BLaER1 treated with 17β-estradiol and CSF1 and Interleukin-3, amounts not matched to agents 10 nM and 100 nM (cell line): ENCODE results near the gene ATF6B.

Experiments
- H3K27ac ChIP-seq, 11 experiments: shearing (Covaris generic); formaldehyde crosslinking; 2 replicates each; pipeline ENCODE4 v1.8.1; 2022
- H3K27me3 ChIP-seq, 11 experiments: shearing (Covaris generic); formaldehyde crosslinking; 2 replicates each; pipeline ENCODE4 v1.8.1; 2022
- H3K36me3 ChIP-seq, 11 experiments: shearing (Covaris generic); formaldehyde crosslinking; 2 replicates each; pipeline ENCODE4 v1.8.1; 2022
- H3K4me1 ChIP-seq, 10 experiments: shearing (Covaris generic); formaldehyde crosslinking; 2 replicates each; pipeline ENCODE4 v1.8.1; 2022
- H3K4me2 ChIP-seq, 11 experiments: shearing (Covaris generic); formaldehyde crosslinking; 2 replicates each; pipeline ENCODE4 v1.8.1; 2022
- H3K4me3 ChIP-seq, 10 experiments: shearing (Covaris generic); formaldehyde crosslinking; 2 replicates each; pipeline ENCODE4 v1.8.1; 2022
- H3K9ac ChIP-seq, 11 experiments: shearing (Covaris generic); formaldehyde crosslinking; 2 replicates each; pipeline ENCODE4 v1.8.1; 2022
- H3K9me3 ChIP-seq, 11 experiments: shearing (Covaris generic); formaldehyde crosslinking; replicated peaks in 1 of 11; 2 replicates each; pipeline ENCODE4 v1.8.1; 2022
- H4K20me1 ChIP-seq, 11 experiments: shearing (Covaris generic); formaldehyde crosslinking; 2 replicates each; pipeline ENCODE4 v1.8.1; 2022
- Cebpa-rat ChIP-seq, 11 experiments: shearing (Covaris generic); IDR thresholded peaks; 2 replicates each; pipeline ENCODE4 v1.8.1; 2022

Gene ATF6B

DNA sequence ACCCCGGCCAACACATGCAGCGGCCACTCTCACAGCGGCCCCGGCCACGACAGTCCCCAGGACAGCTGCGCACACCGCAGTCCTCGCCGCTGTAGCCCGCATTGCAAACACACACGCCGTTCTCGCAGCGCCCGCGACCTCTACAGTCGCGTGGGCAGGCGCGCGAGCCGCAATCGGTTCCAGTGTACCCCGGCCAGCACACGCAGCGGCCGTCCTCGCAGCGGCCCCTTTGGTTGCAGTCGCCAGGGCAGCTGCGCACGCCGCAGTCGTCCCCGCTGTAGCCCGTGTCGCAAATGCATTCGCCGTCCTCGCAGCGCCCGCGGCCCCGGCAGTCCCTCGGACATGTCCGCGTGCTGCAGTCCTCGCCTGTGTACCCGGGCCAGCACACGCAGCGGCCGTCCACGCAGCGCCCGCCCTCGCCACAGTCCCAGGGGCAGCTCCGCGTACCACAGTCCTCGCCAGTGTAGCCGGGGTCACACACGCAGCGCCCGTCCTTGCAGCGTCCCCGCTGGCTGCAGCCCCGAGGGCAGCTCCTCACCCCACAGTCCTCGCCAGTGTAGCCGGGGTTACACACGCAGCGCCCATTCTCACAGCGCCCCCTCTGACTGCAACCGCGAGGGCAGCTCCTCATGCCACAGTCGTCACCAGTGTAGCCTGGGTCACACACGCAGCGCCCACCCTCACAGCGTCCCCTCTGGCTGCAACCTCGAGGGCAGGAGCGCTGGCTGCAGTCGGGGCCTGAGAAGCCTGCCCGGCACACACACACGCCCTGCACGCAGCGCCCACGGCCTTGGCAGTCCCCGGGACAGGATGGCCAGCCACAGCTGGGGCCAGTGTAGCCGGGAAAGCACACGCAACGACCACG, 31.4 kb downstream of the ATF6B start:
- H4K20me1 ChIP-seq = peaks cover 0 to 15% (median 0%) of the 10 kb centered on the region in 11 experiments; a peak in 3 of 22 replicates
- H3K27ac ChIP-seq = no peak overlapping the region
- no peak for TF ChIP-seq Cebpa-rat (IDR thresholded peaks at IDR 0.05)
- H3K4me1 ChIP-seq = peaks cover 0 to 6% (median 0%) of the 10 kb centered on the region in 10 experiments; a peak in 4 of 20 replicates
- peaks cover 0 to 22% (median 0%) of the 10 kb centered on the region in 11 experiments; a peak in 4 of 22 replicates for H3K27me3 ChIP-seq
- no peaks in the 10 kb centered on the region for H3K9me3 ChIP-seq
- H3K4me2 ChIP-seq = no peak overlapping the region
- no peak overlapping the region for H3K4me3 ChIP-seq
- no peak overlapping the region for H3K9ac ChIP-seq
- H3K36me3 ChIP-seq = no peaks in the 10 kb centered on the region

DNA sequence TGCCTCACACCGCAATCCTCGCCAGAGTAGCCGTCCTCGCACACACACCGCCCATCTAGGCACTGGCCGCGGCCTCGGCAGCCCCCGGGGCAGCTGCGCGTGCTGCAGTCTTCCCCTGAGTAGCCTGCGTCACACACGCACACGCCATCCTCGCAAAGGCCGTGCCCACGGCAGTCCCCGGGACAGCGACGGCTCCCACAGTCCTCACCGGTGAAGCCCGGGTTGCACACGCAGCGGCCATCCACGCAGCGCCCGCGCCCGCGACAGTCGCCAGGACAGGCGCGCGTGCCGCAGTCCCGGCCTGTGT, 32.0 kb downstream of the ATF6B start:
- H3K4me1 ChIP-seq = peaks cover 0 to 6% (median 0%) of the 10 kb centered on the region in 10 experiments; a peak in 4 of 20 replicates
- no peak overlapping the region for H3K27ac ChIP-seq
- peaks cover 0 to 22% (median 0%) of the 10 kb centered on the region in 11 experiments; a peak in 4 of 22 replicates for H3K27me3 ChIP-seq
- TF ChIP-seq Cebpa-rat (IDR thresholded peaks at IDR 0.05) = no peak
- H3K4me3 ChIP-seq = no peak overlapping the region
- H4K20me1 ChIP-seq = peaks cover 0 to 15% (median 0%) of the 10 kb centered on the region in 11 experiments; a peak in 3 of 22 replicates
- H3K36me3 ChIP-seq = no peaks in the 10 kb centered on the region
- no peak overlapping the region for H3K9ac ChIP-seq
- no peak overlapping the region for H3K4me2 ChIP-seq
- H3K9me3 ChIP-seq = no peaks in the 10 kb centered on the region

DNA sequence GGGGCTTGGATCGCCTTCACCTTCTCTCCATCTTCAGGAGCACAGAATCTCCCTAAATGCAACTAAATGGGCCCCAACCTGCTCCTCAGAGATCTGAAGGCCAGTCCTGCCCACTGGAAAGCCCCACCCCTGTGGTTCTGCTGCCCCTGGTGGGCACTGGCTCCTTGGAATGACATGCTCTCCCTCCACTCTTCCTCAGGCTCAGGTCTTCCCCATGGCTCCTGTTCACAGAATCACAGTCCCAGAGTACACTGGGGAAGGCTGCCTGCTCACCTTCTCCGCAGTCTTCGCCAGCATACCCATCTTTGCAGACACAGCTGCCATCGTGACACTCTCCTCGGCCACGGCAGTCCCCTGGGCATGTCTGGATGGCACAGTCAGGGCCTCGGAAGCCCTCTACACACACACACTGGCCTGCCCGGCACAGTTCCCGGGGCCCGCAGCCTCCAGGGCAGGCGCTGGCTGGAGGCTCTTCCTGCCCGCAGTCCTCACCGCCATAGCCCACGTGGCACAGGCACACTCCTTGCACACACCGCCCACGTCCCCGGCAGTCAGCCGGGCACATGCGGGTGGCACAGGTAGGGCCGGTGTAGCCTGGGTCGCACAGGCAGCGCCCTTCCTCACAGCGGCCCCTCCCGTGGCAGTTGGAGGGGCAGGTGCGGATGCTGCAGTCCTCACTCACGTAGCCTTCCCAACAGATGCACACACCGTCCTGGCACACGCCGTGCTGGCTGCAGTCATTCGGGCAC, 32.5 kb downstream of the ATF6B start:
- Histone ChIP-seq H3K36me3 (no peaks in the 10 kb centered on the region), H3K27ac (no peak overlapping the region), H3K9ac (no peak overlapping the region), H3K4me3 (no peak overlapping the region), H3K4me1 (peaks cover 0 to 6% (median 0%) of the 10 kb centered on the region in 10 experiments; a peak in 4 of 20 replicates), H4K20me1 (peaks cover 0 to 15% (median 0%) of the 10 kb centered on the region in 11 experiments; a peak in 3 of 22 replicates), H3K4me2 (no peak overlapping the region), H3K9me3 (no peaks in the 10 kb centered on the region), H3K27me3 (peaks cover 0 to 25% (median 0%) of the 10 kb centered on the region in 11 experiments; a peak in 4 of 22 replicates)
- TF ChIP-seq Cebpa-rat (IDR thresholded peaks at IDR 0.05) = no peak

DNA sequence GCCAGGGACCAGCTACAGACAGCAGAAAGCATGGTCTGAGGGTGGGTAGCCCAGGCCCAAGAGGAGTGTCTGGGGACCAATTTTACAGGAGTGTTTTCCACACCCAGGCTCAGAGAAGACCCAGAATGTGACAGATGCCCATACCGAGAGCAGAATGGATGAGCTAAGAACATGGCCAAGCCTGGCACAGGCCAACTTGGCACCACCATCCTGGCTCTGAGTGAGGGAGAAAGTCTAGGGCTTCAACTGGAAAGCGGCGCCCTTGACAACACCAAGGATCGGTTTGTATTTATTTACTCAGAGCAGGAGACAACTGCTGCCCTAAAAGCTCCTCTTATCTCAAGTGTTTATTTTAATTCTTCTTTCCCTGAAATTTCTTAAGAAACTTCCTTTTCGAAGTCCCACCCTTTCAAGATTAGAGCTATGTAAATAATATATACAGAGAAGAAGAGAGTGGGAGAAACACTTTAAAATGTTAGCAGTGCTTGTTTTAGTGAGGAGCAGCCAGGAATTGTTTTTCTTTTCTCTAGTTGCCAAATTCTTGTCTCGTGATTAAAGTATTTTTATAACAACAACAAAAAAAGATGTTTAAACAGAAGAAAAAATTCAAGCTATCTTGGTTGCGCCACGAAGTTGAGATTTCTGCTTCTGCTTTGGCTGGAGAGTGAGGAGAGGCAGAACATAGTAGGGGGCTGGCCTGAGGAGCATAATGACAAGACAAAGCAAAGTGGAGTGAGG, 35.1 kb downstream of the ATF6B start:
- Histone ChIP-seq H4K20me1 (peaks cover 0 to 29% (median 0%) of the 10 kb centered on the region in 11 experiments; a peak in 3 of 22 replicates), H3K27ac (no peak overlapping the region), H3K9ac (0 out of 22 replicates have a peak overlapping the region, but pooled peaks of 1 of the 11 experiments have one; percentile 25), H3K36me3 (no peaks in the 10 kb centered on the region), H3K9me3 (no peaks in the 10 kb centered on the region), H3K4me3 (no peak overlapping the region), H3K27me3 (peaks cover 0 to 51% (median 0%) of the 10 kb centered on the region in 11 experiments; a peak in 5 of 22 replicates), H3K4me1 (no peaks in the 10 kb centered on the region), H3K4me2 (no peak overlapping the region)
- no peak for TF ChIP-seq Cebpa-rat (IDR thresholded peaks at IDR 0.05)

DNA sequence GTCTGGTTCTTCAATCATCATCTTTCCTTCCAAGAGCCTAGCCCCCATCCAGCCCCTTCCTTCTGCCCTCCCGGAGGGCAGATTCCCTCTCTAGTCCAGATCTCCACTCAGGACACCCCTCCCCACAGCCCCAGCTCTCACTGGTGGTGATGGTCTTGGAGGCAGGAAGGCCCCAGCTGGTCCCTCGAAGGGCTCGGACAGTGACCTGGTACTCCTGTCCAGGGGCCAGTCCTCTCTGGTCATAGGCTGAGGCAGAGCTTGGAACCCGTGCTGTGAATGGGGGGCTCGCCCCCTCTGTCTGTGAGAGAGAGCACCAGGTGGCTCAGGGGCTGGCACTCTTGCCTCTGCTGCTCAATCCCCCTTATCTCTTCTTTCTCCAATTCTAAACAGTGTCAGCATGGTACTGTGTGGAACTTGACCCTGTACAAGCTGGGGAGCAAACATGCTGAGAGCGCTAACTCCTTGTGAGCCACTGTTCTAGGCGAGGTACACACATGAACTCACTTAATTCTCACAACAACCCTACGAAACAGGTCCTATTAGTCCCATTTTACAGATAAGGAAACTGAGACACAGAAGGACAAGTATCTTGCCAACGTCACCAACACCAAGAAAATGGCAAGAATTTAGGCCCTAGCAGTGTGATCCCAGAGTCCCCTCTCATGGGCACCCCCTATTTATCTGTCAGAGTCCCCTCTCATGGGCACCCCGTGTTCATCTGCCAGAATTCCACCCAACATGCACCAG, 38.8 kb downstream of the ATF6B start:
- TF ChIP-seq Cebpa-rat (IDR thresholded peaks at IDR 0.05) = no peak
- peaks cover 5 to 15% (median 12%) of the 10 kb centered on the region in 10 experiments; a peak in 17 of 20 replicates for H3K4me1 ChIP-seq
- no peak overlapping the region for H3K27ac ChIP-seq
- peaks cover 0 to 40% (median 0%) of the 10 kb centered on the region in 11 experiments; a peak in 4 of 22 replicates for H4K20me1 ChIP-seq
- no peaks in the 10 kb centered on the region for H3K9me3 ChIP-seq
- no peaks in the 10 kb centered on the region for H3K36me3 ChIP-seq
- peaks cover 0 to 59% (median 0%) of the 10 kb centered on the region in 11 experiments; a peak in 8 of 22 replicates for H3K27me3 ChIP-seq
- H3K9ac ChIP-seq = no peak overlapping the region
- no peak overlapping the region for H3K4me3 ChIP-seq
- H3K4me2 ChIP-seq = no peak overlapping the region

DNA sequence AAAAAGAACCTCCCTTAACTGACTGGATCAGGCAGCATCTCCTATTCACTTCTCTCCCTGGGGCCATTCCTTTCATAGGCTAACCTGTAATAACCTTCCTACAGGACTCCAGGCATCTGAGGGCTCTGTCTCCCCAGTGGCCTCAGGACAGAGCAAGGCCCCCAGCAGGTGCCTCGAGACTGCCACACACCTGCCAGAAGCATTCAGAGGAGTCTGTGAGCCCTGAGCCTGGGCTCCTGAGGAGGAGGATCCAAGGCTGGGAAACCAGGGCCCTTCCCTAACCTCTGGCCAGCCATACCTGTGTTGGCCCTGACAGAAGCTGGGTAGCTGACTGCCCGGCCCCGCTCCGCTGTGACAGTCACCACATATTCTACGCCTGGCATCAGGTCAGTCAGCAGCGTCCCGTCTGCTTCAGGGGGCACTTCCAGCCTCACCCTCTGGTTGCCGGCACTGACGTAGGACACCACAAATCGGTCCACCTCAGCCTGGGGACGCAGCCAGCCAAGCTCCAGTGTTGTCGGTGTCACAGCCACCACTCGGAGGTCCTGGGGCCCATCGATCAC, 39.5 kb downstream of the ATF6B start:
- no peaks in the 10 kb centered on the region for H3K36me3 ChIP-seq
- no peak overlapping the region for H3K4me2 ChIP-seq
- H3K4me3 ChIP-seq = no peak overlapping the region
- peaks cover 5 to 15% (median 12%) of the 10 kb centered on the region in 10 experiments; a peak in 17 of 20 replicates for H3K4me1 ChIP-seq
- H3K9me3 ChIP-seq = no peaks in the 10 kb centered on the region
- H3K27me3 ChIP-seq = peaks cover 0 to 65% (median 0%) of the 10 kb centered on the region in 11 experiments; a peak in 8 of 22 replicates
- peaks cover 0 to 42% (median 0%) of the 10 kb centered on the region in 11 experiments; a peak in 4 of 22 replicates for H4K20me1 ChIP-seq
- H3K27ac ChIP-seq = no peak overlapping the region
- TF ChIP-seq Cebpa-rat (IDR thresholded peaks at IDR 0.05) = no peak
- no peak overlapping the region for H3K9ac ChIP-seq

DNA sequence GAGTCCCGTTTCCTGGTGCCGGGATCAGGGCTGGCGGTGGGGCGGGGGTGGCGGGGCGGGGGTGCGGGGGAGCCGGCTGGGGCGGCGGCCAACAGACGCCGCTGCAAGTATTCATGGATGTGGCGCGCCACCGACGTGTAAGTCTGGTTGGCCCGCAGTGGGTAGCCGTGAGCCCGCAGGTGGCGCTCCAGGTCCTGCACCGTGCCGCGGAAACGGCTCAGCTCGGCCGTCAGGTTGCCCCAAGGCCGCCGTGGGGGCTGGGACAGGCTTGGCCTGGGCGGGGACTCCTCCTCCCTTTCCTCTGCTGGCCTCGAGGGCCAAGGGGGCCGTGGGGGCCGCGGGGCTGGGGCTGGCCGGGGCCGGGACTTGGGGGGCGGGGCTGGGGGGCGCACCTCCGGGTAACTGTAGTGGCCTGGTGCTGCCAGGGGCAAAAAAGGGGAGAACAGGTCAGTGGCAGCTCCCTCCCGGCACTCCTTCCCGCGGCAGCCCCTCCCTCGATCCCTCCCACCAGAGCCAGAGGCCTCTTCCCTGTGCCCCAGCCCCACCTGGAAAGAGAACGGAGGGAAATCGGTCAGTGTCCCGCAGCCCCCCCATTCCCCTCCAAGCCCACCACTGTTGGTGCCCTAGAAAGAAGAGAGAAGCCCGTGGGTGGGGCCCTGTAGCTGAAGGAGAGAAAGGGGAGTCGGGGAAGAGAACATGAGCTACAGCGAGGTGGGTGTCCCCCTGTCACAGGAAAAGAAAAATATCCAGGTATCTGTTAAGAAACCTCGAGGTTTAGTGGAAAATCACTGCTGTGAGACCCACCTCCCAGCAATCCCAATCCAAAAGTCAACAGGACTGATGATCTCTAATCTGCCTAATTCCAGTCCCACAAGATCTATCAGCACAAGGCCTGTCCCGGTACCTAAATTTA, 40.2 kb downstream of the ATF6B start:
- peak overlapping the region in 2 of 11 experiments; percentile 23 to 48; a peak in 1 of 22 replicates for H3K4me2 ChIP-seq

More for the DNA sequence above, 40.2 kb downstream of the ATF6B start:
- Histone ChIP-seq H4K20me1 (peaks cover 0 to 42% (median 0%) of the 10 kb centered on the region in 11 experiments; a peak in 4 of 22 replicates), H3K9me3 (no peaks in the 10 kb centered on the region), H3K9ac (no peak overlapping the region), H3K4me3 (no peak overlapping the region), H3K27ac (no peak overlapping the region), H3K4me1 (peaks cover 5 to 15% (median 12%) of the 10 kb centered on the region in 10 experiments; a peak in 17 of 20 replicates), H3K36me3 (no peaks in the 10 kb centered on the region), H3K27me3 (peaks cover 0 to 71% (median 0%) of the 10 kb centered on the region in 11 experiments; a peak in 8 of 22 replicates)
- no peak for TF ChIP-seq Cebpa-rat (IDR thresholded peaks at IDR 0.05)
